ENCODE results near the gene HNRNPA1. TPM values are rescaled to one million over a fixed set of nuclear protein-coding genes. Genes with fewer than 3 reads are reported as not detected.

The HNRNPA1 gene
- total RNA-seq, 1 experiment from 2014 or later, result 1,764 TPM

GRCh38 chr12:54270345-54270744 lies 10.2 kb upstream of the HNRNPA1 start:
- POLR2A ChIA-PET (ENCODE audit: low non-redundant PET), result no interaction called here
- H3K27ac ChIP-seq (ENCODE audit: low read depth, low read length, poor library complexity, severe bottlenecking), result peak overlapping the region; percentile 1
- peaks cover 16% of the 10 kb centered on the region for H3K36me3 ChIP-seq (ENCODE audit: insufficient read depth, low read length, poor library complexity, severe bottlenecking)
- intact Hi-C loops (cut with micrococcal nuclease; ENCODE audit: unreplicated experiment), result loop anchor here (10.0 kb wide), 1 partner anchor 766 kb away; the partner anchor contains the start of genes NPFF and TARBP2
- DNase-seq (ENCODE audit: low spot score), result no peak
- no peaks in the 10 kb centered on the region for H3K9me3 ChIP-seq (ENCODE audit: low read depth, low read length, poor library complexity, severe bottlenecking)
- no peak overlapping the region for H3K4me3 ChIP-seq (ENCODE audit: low read depth, low read length, poor library complexity, severe bottlenecking)
- TF ChIP-seq CTCF (conservative IDR thresholded peaks at IDR 0.05; ENCODE audit: low read depth, low read length) (no peak), EZH2 (IDR thresholded peaks at IDR 0.05; ENCODE audit: borderline replicate concordance, low read depth, low read length, poor library complexity, severe bottlenecking) (no peak)
- CTCF ChIA-PET, result no interaction called here
- no peaks in the 10 kb centered on the region for H3K27me3 ChIP-seq (replicated peaks; ENCODE audit: insufficient read depth, low read depth, low read length, poor library complexity)
- peaks cover 7% of the 10 kb centered on the region for H3K4me1 ChIP-seq (ENCODE audit: insufficient read depth, low read length, poor library complexity, severe bottlenecking)
- no TSS peak for BruUV-seq (replicated peaks)

GRCh38 chr12:54272214-54272613 lies 8.3 kb upstream of the HNRNPA1 start:
- H3K4me3 ChIP-seq (ENCODE audit: low read depth, low read length, poor library complexity, severe bottlenecking), result no peak overlapping the region
- no peaks in the 10 kb centered on the region for H3K9me3 ChIP-seq (ENCODE audit: low read depth, low read length, poor library complexity, severe bottlenecking)
- H3K4me1 ChIP-seq (ENCODE audit: insufficient read depth, low read length, poor library complexity, severe bottlenecking), result peaks cover 15% of the 10 kb centered on the region
- no peak for DNase-seq (ENCODE audit: low spot score)
- H3K27me3 ChIP-seq (replicated peaks; ENCODE audit: insufficient read depth, low read depth, low read length, poor library complexity), result no peaks in the 10 kb centered on the region
- TF ChIP-seq EZH2 (IDR thresholded peaks at IDR 0.05; ENCODE audit: borderline replicate concordance, low read depth, low read length, poor library complexity, severe bottlenecking), result no peak
- TF ChIP-seq CTCF (conservative IDR thresholded peaks at IDR 0.05; ENCODE audit: low read depth, low read length), result no peak
- peak overlapping the region; percentile 10 for H3K27ac ChIP-seq (ENCODE audit: low read depth, low read length, poor library complexity, severe bottlenecking)
- ChIA-PET CTCF (interaction anchor here (0.5 kb wide), 2 partner anchors 29 to 110 kb away, joined by 5 to 15 read pairs; partner anchors contain the start of gene NFE2), POLR2A (ENCODE audit: low non-redundant PET) (no interaction called here)
- no TSS peak for BruUV-seq (replicated peaks)
- peaks cover 16% of the 10 kb centered on the region for H3K36me3 ChIP-seq (ENCODE audit: insufficient read depth, low read length, poor library complexity, severe bottlenecking)
- intact Hi-C loops (cut with micrococcal nuclease; ENCODE audit: unreplicated experiment), result loop anchor here (10.0 kb wide), 1 partner anchor 767 kb away; the partner anchor contains the start of genes NPFF and TARBP2

GRCh38 chr12:54273981-54274380 lies 6.5 kb upstream of the HNRNPA1 start:
- CTCF ChIA-PET, result no interaction called here
- H3K4me3 ChIP-seq (ENCODE audit: low read depth, low read length, poor library complexity, severe bottlenecking), result no peak overlapping the region

More at GRCh38 chr12:54273981-54274380, 6.5 kb upstream of the HNRNPA1 start:
- no peak overlapping the region for H3K27ac ChIP-seq (ENCODE audit: low read depth, low read length, poor library complexity, severe bottlenecking)
- no peaks in the 10 kb centered on the region for H3K9me3 ChIP-seq (ENCODE audit: low read depth, low read length, poor library complexity, severe bottlenecking)
- BruUV-seq (replicated peaks), result no TSS peak
- no peak for DNase-seq (ENCODE audit: low spot score)
- POLR2A ChIA-PET (ENCODE audit: low non-redundant PET), result no interaction called here
- no peak for TF ChIP-seq EZH2 (IDR thresholded peaks at IDR 0.05; ENCODE audit: borderline replicate concordance, low read depth, low read length, poor library complexity, severe bottlenecking)
- no peak for TF ChIP-seq CTCF (conservative IDR thresholded peaks at IDR 0.05; ENCODE audit: low read depth, low read length)
- no peaks in the 10 kb centered on the region for H3K27me3 ChIP-seq (replicated peaks; ENCODE audit: insufficient read depth, low read depth, low read length, poor library complexity)
- intact Hi-C loops (cut with micrococcal nuclease; ENCODE audit: unreplicated experiment), result loop anchor here (10.0 kb wide), 1 partner anchor 769 kb away; the partner anchor contains the start of genes NPFF and TARBP2
- peaks cover 25% of the 10 kb centered on the region for H3K36me3 ChIP-seq (ENCODE audit: insufficient read depth, low read length, poor library complexity, severe bottlenecking)
- H3K4me1 ChIP-seq (ENCODE audit: insufficient read depth, low read length, poor library complexity, severe bottlenecking), result peaks cover 26% of the 10 kb centered on the region
